GM12872 (cell line): ENCODE data around the gene MAP3K14.

ENCODE experiments used
- CTCF ChIP-seq: IDR thresholded peaks from 3 replicates; pipeline ENCODE4 v1.5.1; 2011; ENCODE audit warnings: low read depth, mild to moderate bottlenecking, low read length, moderate library complexity; ENCODE audit not compliant: insufficient read depth

MAP3K14 gene

GRCh38 chr17:45292696-45293412, 24.0 kb downstream of the MAP3K14 start:
- TF ChIP-seq CTCF: no peak

GRCh38 chr17:45291171-45291805, 25.5 kb downstream of the MAP3K14 start:
- TF ChIP-seq CTCF: no peak

GRCh38 chr17:45290269-45290765, 26.5 kb downstream of the MAP3K14 start:
- no peak for TF ChIP-seq CTCF

- TF ChIP-seq CTCF: no peak
These were observed 27.2 kb downstream of the MAP3K14 start for GRCh38 chr17:45289301-45290268.

- TF ChIP-seq CTCF: no peak
These were observed 28.0 kb downstream of the MAP3K14 start for GRCh38 chr17:45288825-45289224.

GRCh38 chr17:45287526-45288500, 29.0 kb downstream of the MAP3K14 start:
- TF ChIP-seq CTCF: no peak
